HCT116 (cell line): Measurements from ENCODE around the gene A4GNT. TPM values are rescaled to one million over a fixed set of nuclear protein-coding genes. Genes with fewer than 3 reads are reported as not detected.

Source experiments
- ATAC-seq: fragments of 200-7000 bp; cut with Tn5 transposase; 2 replicates; pipeline ENCODE4 v1.9.1; 2020; ENCODE audit warnings: mild to moderate bottlenecking, moderate library complexity
- BruUV-seq: library from RNA; stranded (reverse); fragments of 400-500 nt; replicated peaks from 2 replicates; lab custom pipeline; 2021; lab: Mats Ljungman, UMichigan
- CTCF ChIA-PET: fragments of 300-600 bp; sonication (Branson Sonifier 250); formaldehyde crosslinking; loops from one replicate; lab custom pipeline; 2021; ENCODE audit warnings: antibody characterized with exemption; lab: Charles Lee
- POLR2A ChIA-PET: fragments of 300-600, 350-600 bp; sonication (Branson Sonifier 250); formaldehyde crosslinking; loops from one replicate; lab custom pipeline; 2021; ENCODE audit warnings: antibody characterized with exemption; lab: Charles Lee
- RAD21 ChIA-PET, 2 experiments: fragments of 300-600 bp; sonication (Branson Sonifier 250); formaldehyde crosslinking; loops; one replicate each; lab custom pipeline; 2023; ENCODE audit warnings: low total read pairs in 2 of 2; ENCODE audit not compliant: uncharacterized antibody in 2 of 2, unreplicated experiment in 2 of 2, low non-redundant PET in 1 of 2; lab: Charles Lee
- DNase-seq: peaks from one replicate; pipeline ENCODE4 v3.0.0-alpha.2; 2010; ENCODE audit warnings: low read depth, low spot score
- H2AFZ ChIP-seq: fragments of 200-600 bp; shearing (Covaris generic), sonication (generic); 2 replicates; pipeline ENCODE4 v1.6.1; 2017; ENCODE audit warnings: low read depth, mixed run types, mixed read lengths, antibody characterized with exemption, low read length; ENCODE audit not compliant: poor library complexity, severe bottlenecking
- H3K27ac ChIP-seq: 2 replicates; pipeline ENCODE4 v1.5.1; 2012; ENCODE audit warnings: low read depth, low read length
- H3K27me3 ChIP-seq: fragments of 200-600 bp; sonication (generic); 2 replicates; pipeline ENCODE4 v1.6.1; 2016; ENCODE audit warnings: mixed run types, low read length, mixed read lengths; ENCODE audit not compliant: insufficient read depth
- H3K36me3 ChIP-seq, 2 experiments: fragments of 200-500 bp in 1 of 2; fragments of 200-600 bp in 1 of 2; sonication (Bioruptor generic) in 1 of 2; sonication (generic) in 1 of 2; 2 replicates each; pipeline versions ENCODE4 v1.5.1 to v1.6.1; 2014 to 2016; ENCODE audit warnings: low read length in 2 of 2, inconsistent platforms in 1 of 2, mixed read lengths in 1 of 2, mixed run types in 1 of 2; ENCODE audit not compliant: insufficient read depth in 2 of 2, control insufficient read depth in 1 of 2
- H3K4me1 ChIP-seq, 2 experiments: fragments of 200-600 bp in 1 of 2; sonication (generic) in 1 of 2; 2 replicates each; pipeline versions ENCODE4 v1.5.1 to v1.6.1; 2012 to 2017; ENCODE audit warnings: low read length in 2 of 2, inconsistent platforms in 1 of 2, mild to moderate bottlenecking in 1 of 2, mixed read lengths in 1 of 2, mixed run types in 1 of 2, moderate library complexity in 1 of 2; ENCODE audit not compliant: insufficient read depth in 2 of 2, control insufficient read depth in 1 of 2
- H3K4me2 ChIP-seq: fragments of 200-600 bp; sonication (generic); 2 replicates; pipeline ENCODE4 v1.6.1; 2017; ENCODE audit warnings: mixed run types, low read length, mixed read lengths
- H3K4me3 ChIP-seq, 2 experiments: fragments of 200-600 bp in 1 of 2; sonication (generic) in 1 of 2; replicated peaks in 1 of 2; 2 replicates each; pipeline ENCODE4 v1.5.1; 2011 to 2016; ENCODE audit warnings: low read length in 2 of 2, control low read depth in 1 of 2, low read depth in 1 of 2, mild to moderate bottlenecking in 1 of 2, mixed read lengths in 1 of 2, mixed run types in 1 of 2
- H3K79me2 ChIP-seq: fragments of 200-600 bp; sonication (generic); 2 replicates; pipeline ENCODE4 v1.6.1; 2017; ENCODE audit warnings: mild to moderate bottlenecking, mixed run types, low read length, moderate library complexity, mixed read lengths; ENCODE audit not compliant: insufficient read depth
- H3K9ac ChIP-seq: fragments of 200-600 bp; sonication (generic); 2 replicates; pipeline ENCODE4 v1.6.1; 2016; ENCODE audit warnings: low read length, mixed read lengths
- H3K9me2 ChIP-seq: fragments of 200-600 bp; sonication (generic), shearing (Covaris generic); 2 replicates; pipeline ENCODE4 v1.6.1; 2017; ENCODE audit warnings: mixed run types, mild to moderate bottlenecking, moderate library complexity; ENCODE audit not compliant: insufficient read depth
- H3K9me3 ChIP-seq, 2 experiments: fragments of 200-500 bp in 1 of 2; fragments of 200-600 bp in 1 of 2; sonication (Bioruptor generic) in 1 of 2; sonication (generic) in 1 of 2; 2 replicates each; pipeline ENCODE4 v1.6.1; 2014 to 2017; ENCODE audit warnings: low read length in 2 of 2, mixed read lengths in 2 of 2, inconsistent platforms in 1 of 2, low read depth in 1 of 2, mild to moderate bottlenecking in 1 of 2, mixed run types in 1 of 2, moderate library complexity in 1 of 2; ENCODE audit not compliant: control insufficient read depth in 1 of 2, insufficient read depth in 1 of 2
- H4K20me1 ChIP-seq: fragments of 200-600 bp; sonication (generic), shearing (Covaris generic); 2 replicates; pipeline ENCODE4 v1.6.1; 2017; ENCODE audit warnings: mixed run types, mild to moderate bottlenecking, moderate library complexity; ENCODE audit not compliant: insufficient read depth
- ATF3 ChIP-seq: IDR thresholded peaks from 2 replicates; pipeline ENCODE4 v1.6.1; 2012
- CBX3 ChIP-seq: IDR thresholded peaks from 2 replicates; pipeline ENCODE4 v1.6.1; 2012; ENCODE audit warnings: low read depth
- CEBPB ChIP-seq: IDR thresholded peaks from 2 replicates; pipeline ENCODE4 v1.6.1; 2012; ENCODE audit warnings: low read depth
- ELF1 ChIP-seq: IDR thresholded peaks from 2 replicates; pipeline ENCODE4 v1.6.1; 2012; ENCODE audit warnings: low read depth, borderline replicate concordance
- EZH2phosphoT487 ChIP-seq: fragments of 200-600 bp; IDR thresholded peaks from 2 replicates; pipeline ENCODE4 v1.6.1; 2018; ENCODE audit warnings: antibody characterized with exemption, borderline replicate concordance
- FOSL1 ChIP-seq: IDR thresholded peaks from 2 replicates; pipeline ENCODE4 v1.6.1; 2012; ENCODE audit warnings: low read depth
- JUND ChIP-seq: IDR thresholded peaks from 2 replicates; pipeline ENCODE4 v1.6.1; 2012
- RAD21 ChIP-seq: IDR thresholded peaks from 2 replicates; pipeline ENCODE4 v1.6.1; 2012; ENCODE audit warnings: low read depth, mild to moderate bottlenecking
- SP1 ChIP-seq: IDR thresholded peaks from 2 replicates; pipeline ENCODE4 v1.6.1; 2012; ENCODE audit warnings: low read depth
- TCF7L2 ChIP-seq: IDR thresholded peaks from 2 replicates; pipeline ENCODE4 v1.7.0; 2011; ENCODE audit warnings: borderline replicate concordance, inconsistent platforms; ENCODE audit not compliant: insufficient read depth, insufficient read length; ENCODE audit errors: extremely low read depth
- YY1 ChIP-seq: IDR thresholded peaks from 2 replicates; pipeline ENCODE4 v1.6.1; 2011; ENCODE audit warnings: low read length, low read depth, moderate library complexity, mild to moderate bottlenecking; ENCODE audit not compliant: insufficient replicate concordance; ENCODE audit errors: extremely low read depth
- ZBTB33 ChIP-seq: IDR thresholded peaks from 2 replicates; pipeline ENCODE4 v1.6.1; 2011; ENCODE audit warnings: mild to moderate bottlenecking, low read length, moderate library complexity; ENCODE audit not compliant: insufficient replicate concordance; ENCODE audit errors: extremely low read depth
- intact Hi-C: fragments of 100-400 bp; cut with micrococcal nuclease; formaldehyde crosslinking; loops from 2 replicates; pipeline ENCODE4 v1.10.0; 2022
- total RNA-seq: library from RNA; stranded (reverse); gene quantifications from one replicate; pipeline ENCODE4 v1.2.1, GENCODE V29; 2021; ENCODE audit not compliant: unreplicated experiment

Gene A4GNT
- total RNA-seq, 1 experiment from 2014 or later, result not detected

GRCh38 chr3:138078901-138079344, 53.3 kb downstream of the A4GNT start:
- TF ChIP-seq ELF1 (no peak), RAD21 (no peak), ZBTB33 (no peak), SP1 (peak; percentile 28; the same call in 1 of the 2 replicates), ATF3 (no peak), JUND (peak; percentile 58), FOSL1 (peak; percentile 67), CEBPB (peak; percentile 82)
- Histone ChIP-seq H3K27me3 (no peaks in the 10 kb centered on the region), H3K9me2 (no peaks in the 10 kb centered on the region), H3K4me3 (no peak overlapping the region), H3K27ac (no peak overlapping the region), H3K4me2 (peak overlapping the region; percentile 50), H3K79me2 (no peaks in the 10 kb centered on the region), H3K9me3 (no peaks in the 10 kb centered on the region), H3K36me3 (peaks cover 2 to 3% of the 10 kb centered on the region in 2 experiments; a peak in 1 of 4 replicates), H3K4me1 (peaks cover 27 to 48% of the 10 kb centered on the region in 2 experiments), H2AFZ (no peak overlapping the region), H3K9ac (0 out of 2 replicates have a peak overlapping the region, but pooled peaks have one; percentile 6), H4K20me1 (no peaks in the 10 kb centered on the region)
- ChIA-PET RAD21 (no interaction called here), CTCF (no interaction called here), POLR2A (no interaction called here)
- peak; percentile 27 for DNase-seq
- no TSS peak for BruUV-seq
- intact Hi-C loops, result no loop called here
- peak; percentile 79 for ATAC-seq

- RAD21 ChIA-PET, result no interaction called here
- CTCF ChIA-PET, result no interaction called here
- H3K27me3 ChIP-seq, result no peaks in the 10 kb centered on the region
- no peak overlapping the region for H3K9ac ChIP-seq
- H3K79me2 ChIP-seq, result no peaks in the 10 kb centered on the region
- H2AFZ ChIP-seq, result no peak overlapping the region
- H3K4me3 ChIP-seq, result no peak overlapping the region
- intact Hi-C loops, result no loop called here
- H4K20me1 ChIP-seq, result no peaks in the 10 kb centered on the region
- no peaks in the 10 kb centered on the region for H3K36me3 ChIP-seq
- POLR2A ChIA-PET, result no interaction called here
- H3K27ac ChIP-seq, result no peak overlapping the region
- no peak for TF ChIP-seq TCF7L2
- TF ChIP-seq CEBPB, result peak; percentile 44; the same call in 1 of the 2 replicates
- TF ChIP-seq JUND, result peak; percentile 39; the same call in 1 of the 2 replicates
- no peak for TF ChIP-seq CBX3
- peak; percentile 42 for TF ChIP-seq FOSL1
- TF ChIP-seq YY1, result no peak
- TF ChIP-seq SP1, result peak; percentile 34; the same call in 1 of the 2 replicates
- TF ChIP-seq EZH2phosphoT487, result no peak
- peak overlapping the region; percentile 50 for H3K4me2 ChIP-seq
- no TSS peak for BruUV-seq
- peak; percentile 67 for ATAC-seq
- H3K9me2 ChIP-seq, result no peaks in the 10 kb centered on the region
- no peaks in the 10 kb centered on the region for H3K9me3 ChIP-seq
- peaks cover 25 to 48% of the 10 kb centered on the region in 2 experiments for H3K4me1 ChIP-seq
- peak; percentile 32 for DNase-seq
Observed at GRCh38 chr3:138078096-138078495, 54.1 kb downstream of the A4GNT start.
